Endothelial cell of umbilical vein (primary cell): ENCODE measurements around the gene CHGA.

Source experiments
- EZH2 ChIP-seq: IDR thresholded peaks from 2 replicates; pipeline ENCODE4 v1.6.1; 2012; ENCODE audit warnings: borderline replicate concordance, low read depth, mild to moderate bottlenecking, moderate library complexity, low read length, inconsistent platforms; ENCODE audit not compliant: severe bottlenecking
- FOS ChIP-seq: IDR thresholded peaks from 2 replicates; pipeline ENCODE4 v1.6.1; 2011; ENCODE audit warnings: mild to moderate bottlenecking, low read length, moderate library complexity, borderline replicate concordance; ENCODE audit not compliant: insufficient read depth
- GATA2 ChIP-seq: IDR thresholded peaks from 2 replicates; pipeline ENCODE4 v1.7.0; 2011; ENCODE audit warnings: low read depth, mild to moderate bottlenecking, moderate library complexity, mixed read lengths, low read length; ENCODE audit not compliant: insufficient read length, insufficient read depth
- JUN ChIP-seq: IDR thresholded peaks from 2 replicates; pipeline ENCODE4 v1.6.1; 2011; ENCODE audit warnings: borderline replicate concordance, low read depth; ENCODE audit not compliant: insufficient read length, insufficient read depth
- MYC ChIP-seq: IDR thresholded peaks from one replicate; pipeline ENCODE4 v1.6.1; 2011; ENCODE audit warnings: mild to moderate bottlenecking, low read depth, low read length
- POLR2A ChIP-seq: IDR thresholded peaks from 2 replicates; pipeline ENCODE4 v1.6.1; 2012; ENCODE audit warnings: low read depth, mild to moderate bottlenecking, control low read depth, low read length
- POLR2AphosphoS5 ChIP-seq: IDR thresholded peaks from 2 replicates; pipeline ENCODE4 v1.6.1; 2012; ENCODE audit warnings: low read depth, mild to moderate bottlenecking, control low read depth, low read length, moderate library complexity; ENCODE audit not compliant: insufficient read depth
- TF ChIP-seq, protein P1 (sequence below): IDR thresholded peaks from 2 replicates; pipeline ENCODE4 v1.6.1; 2011; ENCODE audit not compliant: insufficient read depth, insufficient read length
- TF ChIP-seq, protein P2 (sequence below), 2 donors: IDR thresholded peaks; 1 replicate in 1 of 2; 2 replicates in 1 of 2; pipeline ENCODE4 v1.5.1; 2011; ENCODE audit warnings: low read length in 2 of 2, mild to moderate bottlenecking in 2 of 2, moderate library complexity in 2 of 2, control low read depth in 1 of 2, inconsistent platforms in 1 of 2, low read depth in 1 of 2; ENCODE audit not compliant: insufficient read depth in 1 of 2; ENCODE audit errors: extremely low read depth in 1 of 2

DNA sequence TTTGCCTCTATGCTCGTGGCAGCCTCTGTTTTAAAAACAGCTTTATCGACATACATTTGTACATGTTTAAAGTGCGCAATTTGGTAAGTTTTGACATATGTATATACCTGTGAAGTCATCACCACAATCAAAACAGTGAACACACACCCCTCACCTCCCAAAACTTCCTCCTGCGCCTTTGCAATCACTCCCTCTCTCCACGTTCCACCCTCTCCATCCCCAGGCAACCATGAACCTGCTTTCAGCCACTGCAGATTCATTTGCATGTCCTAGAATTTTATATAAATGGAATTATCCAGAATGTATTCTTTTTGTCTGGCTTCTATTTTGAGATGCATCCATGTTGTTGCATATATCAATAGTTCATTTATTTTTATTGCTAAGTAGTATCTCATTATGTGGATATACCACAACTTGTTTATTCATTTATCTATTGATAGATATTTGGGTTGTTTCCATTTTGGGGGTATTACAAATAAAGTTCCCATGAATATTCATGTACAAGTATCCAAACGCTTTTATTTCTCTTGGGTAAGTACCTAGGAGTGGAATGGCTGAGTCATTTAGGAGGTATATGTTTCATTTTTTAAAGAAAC lies 15.5 kb upstream of the CHGA start:
- TF ChIP-seq, protein P1, sequence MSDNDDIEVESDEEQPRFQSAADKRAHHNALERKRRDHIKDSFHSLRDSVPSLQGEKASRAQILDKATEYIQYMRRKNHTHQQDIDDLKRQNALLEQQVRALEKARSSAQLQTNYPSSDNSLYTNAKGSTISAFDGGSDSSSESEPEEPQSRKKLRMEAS, result no peak
- TF ChIP-seq, protein P2, sequence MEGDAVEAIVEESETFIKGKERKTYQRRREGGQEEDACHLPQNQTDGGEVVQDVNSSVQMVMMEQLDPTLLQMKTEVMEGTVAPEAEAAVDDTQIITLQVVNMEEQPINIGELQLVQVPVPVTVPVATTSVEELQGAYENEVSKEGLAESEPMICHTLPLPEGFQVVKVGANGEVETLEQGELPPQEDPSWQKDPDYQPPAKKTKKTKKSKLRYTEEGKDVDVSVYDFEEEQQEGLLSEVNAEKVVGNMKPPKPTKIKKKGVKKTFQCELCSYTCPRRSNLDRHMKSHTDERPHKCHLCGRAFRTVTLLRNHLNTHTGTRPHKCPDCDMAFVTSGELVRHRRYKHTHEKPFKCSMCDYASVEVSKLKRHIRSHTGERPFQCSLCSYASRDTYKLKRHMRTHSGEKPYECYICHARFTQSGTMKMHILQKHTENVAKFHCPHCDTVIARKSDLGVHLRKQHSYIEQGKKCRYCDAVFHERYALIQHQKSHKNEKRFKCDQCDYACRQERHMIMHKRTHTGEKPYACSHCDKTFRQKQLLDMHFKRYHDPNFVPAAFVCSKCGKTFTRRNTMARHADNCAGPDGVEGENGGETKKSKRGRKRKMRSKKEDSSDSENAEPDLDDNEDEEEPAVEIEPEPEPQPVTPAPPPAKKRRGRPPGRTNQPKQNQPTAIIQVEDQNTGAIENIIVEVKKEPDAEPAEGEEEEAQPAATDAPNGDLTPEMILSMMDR (IDR thresholded peaks at IDR 0.05; ENCODE audit: extremely low read depth in 1 of 2, insufficient read depth in 1 of 2, low read depth in 1 of 2, low read length in 2 of 2), result no peak
- TF ChIP-seq POLR2A, result no peak
- no peak for TF ChIP-seq JUN
- TF ChIP-seq POLR2AphosphoS5, result no peak
- no peak for TF ChIP-seq FOS
- no peak for TF ChIP-seq EZH2
- TF ChIP-seq MYC, result no peak
- TF ChIP-seq GATA2, result no peak
